ENCODE results near the gene ESRRG. TPM values are rescaled to one million over a fixed set of nuclear protein-coding genes. Genes with fewer than 3 reads are reported as not detected.

Gene ESRRG
- total RNA-seq, 3 donors from 2014 or later, result not detected

DNA sequence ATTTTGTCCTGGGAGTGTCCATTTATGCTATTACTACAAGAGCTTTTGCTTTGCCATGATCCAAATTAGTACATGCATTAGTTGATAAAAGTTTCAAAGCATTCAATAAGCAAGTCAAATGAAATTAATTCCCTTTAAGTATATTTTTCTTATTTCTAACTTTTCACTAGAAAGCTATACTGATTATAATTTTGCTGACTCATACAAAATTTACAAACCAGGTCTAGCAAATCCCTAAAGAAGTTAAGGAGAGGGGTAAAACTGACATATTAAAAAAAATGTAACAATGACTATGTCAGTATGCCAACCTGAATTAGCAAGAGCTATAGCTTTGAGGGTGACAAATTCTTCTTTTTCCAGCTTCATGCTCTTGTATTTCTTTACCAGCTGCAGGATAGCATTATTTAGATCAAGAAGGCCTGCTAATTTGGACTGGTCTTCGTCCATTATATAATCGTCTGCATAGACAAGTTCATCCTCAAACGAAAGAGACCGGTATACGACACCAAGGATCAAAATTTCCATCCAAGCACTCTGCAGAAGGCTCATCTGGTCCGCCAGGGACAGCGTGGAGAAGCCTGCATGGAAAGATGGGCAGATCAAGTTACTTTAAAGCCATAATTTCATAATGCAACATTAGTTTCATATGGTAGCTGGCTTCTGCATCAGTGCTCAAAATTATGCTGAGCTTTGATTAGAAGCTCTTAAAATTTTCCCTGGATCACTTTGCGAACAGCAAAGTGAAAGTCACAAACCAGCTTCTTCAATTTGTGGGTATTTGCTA, 204.2 kb downstream of the ESRRG start:
- H3K27me3 Mint-ChIP-seq (ENCODE audit: low read depth), result no peaks in the 10 kb centered on the region
- H3K4me1 Mint-ChIP-seq (ENCODE audit: low read depth), result no peaks in the 10 kb centered on the region
- no peak for ATAC-seq
- H3K4me3 Mint-ChIP-seq, result no peak overlapping the region
- H3K9me3 Mint-ChIP-seq, result peaks cover 4% of the 10 kb centered on the region
- DNase-seq, result no peak
- no peaks in the 10 kb centered on the region for H3K36me3 Mint-ChIP-seq (ENCODE audit: insufficient read depth)

DNA sequence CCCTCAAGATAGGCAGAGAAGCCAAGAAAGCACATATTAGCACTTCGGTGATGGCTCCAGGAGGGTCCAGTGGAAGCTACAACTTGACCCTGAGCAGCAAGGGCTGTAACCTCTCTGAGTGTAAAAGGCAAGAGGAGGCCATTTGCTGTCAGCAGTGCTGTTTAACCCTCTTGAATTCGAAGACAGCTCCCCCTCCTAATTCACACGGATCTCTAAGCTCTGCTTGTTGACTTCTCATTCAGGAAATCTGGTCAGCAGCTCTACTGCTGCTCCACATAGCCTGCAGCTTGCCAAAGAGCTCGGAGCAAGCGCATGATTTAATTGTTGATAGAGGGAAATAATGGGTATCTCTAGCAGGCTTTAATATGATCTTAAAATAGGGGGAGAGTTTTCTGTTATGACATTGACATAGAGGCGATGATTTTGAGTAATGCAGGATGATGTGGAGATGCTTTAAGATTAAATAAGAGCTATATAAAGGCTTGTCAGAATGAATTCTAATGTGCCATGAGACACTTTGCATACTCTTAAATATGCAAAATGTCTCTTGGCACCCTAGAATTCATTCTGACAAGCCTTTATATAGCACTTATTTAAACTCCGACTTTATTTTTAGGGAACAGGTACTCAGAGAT, 220.6 kb downstream of the ESRRG start:
- H3K9me3 Mint-ChIP-seq, result peaks cover 3% of the 10 kb centered on the region
- ATAC-seq (no peak), DNase-seq (no peak)
- no peaks in the 10 kb centered on the region for H3K27me3 Mint-ChIP-seq (ENCODE audit: low read depth)
- no peaks in the 10 kb centered on the region for H3K4me1 Mint-ChIP-seq (ENCODE audit: low read depth)
- no peaks in the 10 kb centered on the region for H3K36me3 Mint-ChIP-seq (ENCODE audit: insufficient read depth)
- no peak overlapping the region for H3K4me3 Mint-ChIP-seq

DNA sequence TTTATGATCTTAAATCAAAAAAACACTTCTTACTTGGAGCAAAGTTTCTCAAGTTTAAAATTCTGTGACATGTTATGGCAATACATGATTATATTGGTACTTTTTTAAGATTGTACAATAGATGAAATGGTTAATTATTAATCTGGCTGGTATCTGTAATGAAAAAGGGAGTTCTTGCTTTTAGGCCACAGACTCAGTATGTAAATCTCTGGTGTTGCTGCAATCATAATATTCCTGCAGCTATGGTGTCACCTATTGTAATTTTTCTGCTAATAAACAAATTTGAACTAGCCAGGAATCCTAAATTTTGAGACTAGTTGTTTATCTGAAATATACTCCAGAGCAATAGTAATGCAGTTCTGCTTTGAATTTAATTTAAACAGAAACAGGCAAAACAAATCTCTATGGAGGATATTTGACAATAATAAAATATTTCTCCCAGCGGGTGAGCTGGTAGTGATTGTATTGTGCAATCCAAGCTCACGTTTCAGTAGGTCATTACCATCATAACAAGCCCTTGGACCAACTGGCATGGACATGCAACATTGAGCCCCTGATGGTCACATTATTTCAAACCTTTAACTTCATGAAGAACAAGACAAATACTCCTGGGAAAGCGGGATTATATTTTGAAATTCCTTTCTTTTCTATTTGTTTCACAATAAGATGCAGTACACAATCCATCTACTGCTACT, 222.8 kb downstream of the ESRRG start:
- Mint-ChIP-seq H3K4me1 (ENCODE audit: low read depth) (no peaks in the 10 kb centered on the region), H3K9me3 (peaks cover 3% of the 10 kb centered on the region), H3K27me3 (ENCODE audit: low read depth) (no peaks in the 10 kb centered on the region), H3K4me3 (no peak overlapping the region), H3K36me3 (ENCODE audit: insufficient read depth) (no peaks in the 10 kb centered on the region)
- DNase-seq (no peak), ATAC-seq (no peak)

DNA sequence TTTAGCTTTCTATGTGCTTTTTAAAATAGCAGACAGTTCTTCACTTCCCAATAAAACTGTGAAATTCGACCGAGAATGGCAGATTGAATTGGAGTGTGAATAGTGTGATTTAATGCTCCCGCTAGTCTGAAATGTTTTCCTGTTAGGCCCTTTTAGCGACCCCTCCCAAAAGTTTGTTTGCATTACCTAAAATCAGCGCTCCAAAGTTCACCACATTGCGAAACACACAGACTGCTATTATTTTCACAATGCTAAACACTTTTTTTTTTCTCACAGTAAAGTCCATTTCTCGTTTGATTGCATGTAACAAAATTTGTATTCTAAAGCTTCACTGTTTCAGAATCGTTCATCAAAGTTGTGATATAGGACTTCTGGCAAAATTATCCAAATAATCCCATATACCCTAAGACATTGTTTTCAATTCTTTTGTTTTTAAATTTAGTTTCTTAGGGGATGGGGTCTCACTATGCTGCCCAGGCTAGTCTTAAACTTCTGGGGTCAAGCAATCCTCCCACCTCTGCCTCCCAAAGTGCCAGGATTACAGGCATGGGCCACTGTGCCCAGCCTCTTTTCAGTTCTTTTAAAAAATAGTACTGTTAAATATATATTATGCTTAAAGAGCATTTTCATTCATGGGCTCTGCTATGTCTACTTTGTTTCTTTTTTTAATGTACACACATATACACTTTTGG, 223.5 kb downstream of the ESRRG start:
- Mint-ChIP-seq H3K4me1 (ENCODE audit: low read depth) (no peaks in the 10 kb centered on the region), H3K9me3 (peaks cover 3% of the 10 kb centered on the region), H3K36me3 (ENCODE audit: insufficient read depth) (no peaks in the 10 kb centered on the region), H3K27me3 (ENCODE audit: low read depth) (no peaks in the 10 kb centered on the region), H3K4me3 (no peak overlapping the region)
- ATAC-seq, result no peak
- no peak for DNase-seq

DNA sequence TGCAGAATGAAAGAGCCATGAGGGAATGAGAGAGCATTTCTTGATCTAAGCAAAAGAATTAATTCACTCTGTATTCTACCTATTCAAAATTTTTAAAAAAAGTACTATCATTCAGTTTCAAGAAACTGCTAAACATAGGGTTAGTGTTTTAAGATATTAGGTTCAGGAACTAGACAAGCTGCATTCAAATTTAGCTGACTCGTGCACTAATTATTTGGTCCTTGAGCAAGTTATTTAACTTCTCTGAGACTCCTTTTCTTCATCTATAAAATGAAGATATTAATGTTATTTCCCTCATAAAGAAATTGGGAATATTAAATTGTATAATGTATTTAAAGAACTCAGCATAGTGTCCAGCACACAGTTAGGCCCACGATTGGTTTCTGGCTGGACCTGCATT, 225.0 kb downstream of the ESRRG start:
- no peak overlapping the region for H3K4me3 Mint-ChIP-seq
- no peaks in the 10 kb centered on the region for H3K36me3 Mint-ChIP-seq (ENCODE audit: insufficient read depth)
- H3K4me1 Mint-ChIP-seq (ENCODE audit: low read depth), result no peaks in the 10 kb centered on the region
- DNase-seq (no peak), ATAC-seq (no peak)
- H3K9me3 Mint-ChIP-seq, result peaks cover 3% of the 10 kb centered on the region
- no peaks in the 10 kb centered on the region for H3K27me3 Mint-ChIP-seq (ENCODE audit: low read depth)

DNA sequence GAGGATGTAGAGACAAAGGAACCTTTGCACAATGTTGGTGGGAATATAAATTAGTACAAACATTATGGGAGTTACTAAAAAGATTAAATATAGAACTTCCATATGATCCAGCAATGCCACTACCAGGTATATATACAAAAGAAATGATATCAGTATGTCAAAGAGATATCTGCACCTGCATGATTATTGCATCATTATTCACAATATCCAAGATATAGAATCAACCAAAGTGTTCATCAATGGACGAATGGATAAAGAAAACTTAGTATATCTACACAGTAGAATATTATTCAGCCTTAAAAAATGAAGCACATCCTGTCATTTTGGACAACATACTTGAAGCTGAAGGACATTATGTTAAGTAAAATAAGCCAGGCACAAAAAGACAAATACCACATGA, 238.2 kb downstream of the ESRRG start:
- no peak for ATAC-seq
- Mint-ChIP-seq H3K4me3 (no peak overlapping the region), H3K4me1 (ENCODE audit: low read depth) (no peaks in the 10 kb centered on the region), H3K27me3 (ENCODE audit: low read depth) (no peaks in the 10 kb centered on the region), H3K9me3 (peaks cover 14% of the 10 kb centered on the region), H3K36me3 (ENCODE audit: insufficient read depth) (no peaks in the 10 kb centered on the region)
- DNase-seq, result no peak

DNA sequence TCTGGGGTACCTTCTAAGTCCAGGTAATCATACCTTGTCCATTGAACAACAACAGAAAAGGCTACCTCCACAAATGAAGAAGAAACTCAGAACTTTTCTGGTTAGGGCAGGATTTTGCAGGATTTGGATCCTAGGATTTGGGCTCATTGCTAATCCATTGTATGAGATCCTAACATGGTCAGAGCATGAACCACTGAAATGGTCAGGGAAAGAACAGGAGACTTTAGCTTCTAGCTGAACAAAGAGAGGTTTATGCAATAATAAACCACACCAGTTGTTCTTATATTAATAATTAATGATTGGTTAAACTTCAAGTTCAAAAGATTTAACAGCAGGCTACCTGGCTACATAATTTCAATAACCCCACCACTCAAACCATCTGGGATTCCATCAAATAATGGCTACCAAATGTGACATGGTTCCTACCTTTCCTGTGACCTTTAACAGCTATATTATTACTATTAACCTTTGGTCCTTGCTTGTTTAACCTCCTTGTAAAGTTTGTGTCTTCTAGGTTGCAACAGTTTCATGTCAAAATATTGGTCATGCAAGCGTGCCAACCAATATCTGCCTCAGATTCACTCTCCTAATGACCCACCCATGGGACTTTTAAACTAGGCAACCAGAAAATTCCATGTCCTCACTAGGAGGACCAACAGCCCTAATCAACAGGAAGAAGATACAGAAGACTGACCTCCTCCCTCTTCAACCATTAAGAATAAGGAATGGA, 239.4 kb downstream of the ESRRG start:
- no peak for DNase-seq
- Mint-ChIP-seq H3K27me3 (ENCODE audit: low read depth) (no peaks in the 10 kb centered on the region), H3K4me1 (ENCODE audit: low read depth) (no peaks in the 10 kb centered on the region), H3K4me3 (no peak overlapping the region), H3K36me3 (ENCODE audit: insufficient read depth) (no peaks in the 10 kb centered on the region), H3K9me3 (peaks cover 14% of the 10 kb centered on the region)
- ATAC-seq, result no peak

DNA sequence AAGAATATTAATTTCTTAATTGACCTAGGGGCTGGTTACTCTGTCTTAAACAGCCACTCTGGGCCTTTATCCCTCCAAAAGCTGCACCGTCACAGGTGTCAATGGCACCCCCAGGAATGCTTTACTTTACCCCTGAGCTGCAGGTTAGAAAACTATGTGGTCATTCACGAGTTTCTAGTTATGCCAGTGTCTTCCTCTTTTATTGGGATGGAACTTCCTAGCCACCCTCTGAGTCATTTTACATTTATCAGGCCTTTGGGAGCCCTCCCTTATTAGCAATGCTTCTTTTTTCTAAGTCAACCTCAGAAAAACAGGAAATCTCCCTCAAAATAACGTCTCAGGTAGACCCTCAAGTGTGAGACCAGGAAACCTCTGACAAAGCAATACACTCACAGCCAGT, 240.6 kb downstream of the ESRRG start:
- Mint-ChIP-seq H3K27me3 (ENCODE audit: low read depth) (no peaks in the 10 kb centered on the region), H3K4me3 (no peak overlapping the region), H3K9me3 (peaks cover 14% of the 10 kb centered on the region), H3K4me1 (ENCODE audit: low read depth) (no peaks in the 10 kb centered on the region), H3K36me3 (ENCODE audit: insufficient read depth) (no peaks in the 10 kb centered on the region)
- no peak for DNase-seq
- ATAC-seq, result no peak

DNA sequence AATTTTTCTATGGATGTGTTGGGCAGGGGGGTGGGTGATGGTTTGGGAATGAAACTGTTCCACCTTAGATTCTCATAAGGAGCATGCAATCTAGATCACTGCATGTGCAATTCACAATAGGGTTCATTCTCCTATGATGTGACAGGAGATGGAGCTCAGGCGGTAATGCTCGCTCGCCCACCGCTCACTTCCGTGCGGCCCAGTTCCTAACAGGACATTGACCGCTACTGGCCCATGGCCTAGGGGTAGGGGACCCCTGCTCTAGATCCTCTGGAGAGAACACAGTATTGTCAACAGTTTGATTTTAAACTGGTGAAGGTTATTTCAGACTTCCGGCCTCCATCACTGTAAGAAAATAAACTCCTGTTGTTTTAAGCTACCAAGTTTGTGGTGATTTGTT, 245.0 kb downstream of the ESRRG start:
- ATAC-seq (no peak), DNase-seq (no peak)
- H3K27me3 Mint-ChIP-seq (ENCODE audit: low read depth), result no peaks in the 10 kb centered on the region
- H3K9me3 Mint-ChIP-seq, result peaks cover 30% of the 10 kb centered on the region
- H3K4me3 Mint-ChIP-seq, result no peak overlapping the region
- no peaks in the 10 kb centered on the region for H3K4me1 Mint-ChIP-seq (ENCODE audit: low read depth)
- no peaks in the 10 kb centered on the region for H3K36me3 Mint-ChIP-seq (ENCODE audit: insufficient read depth)

DNA sequence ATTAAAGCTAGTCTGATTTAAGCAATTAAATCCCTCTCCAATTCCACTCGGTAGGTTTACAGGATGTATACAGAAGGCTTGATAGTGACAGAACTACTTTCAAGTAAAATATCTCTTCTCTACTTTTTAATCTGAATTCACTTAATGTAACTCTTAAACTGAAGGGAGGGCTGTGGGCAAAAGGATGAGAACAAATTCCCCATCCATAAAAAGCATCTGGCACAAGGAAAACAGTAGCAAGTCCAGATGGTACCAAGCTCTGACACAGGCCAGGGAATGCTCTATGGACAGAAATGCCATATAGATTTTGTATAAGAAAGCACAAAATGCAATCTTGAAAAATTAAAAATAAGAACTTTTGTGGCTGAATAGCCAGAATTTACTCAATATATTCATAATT, 246.9 kb downstream of the ESRRG start:
- H3K4me3 Mint-ChIP-seq, result no peak overlapping the region
- ATAC-seq, result no peak
- H3K36me3 Mint-ChIP-seq (ENCODE audit: insufficient read depth), result no peaks in the 10 kb centered on the region
- no peaks in the 10 kb centered on the region for H3K4me1 Mint-ChIP-seq (ENCODE audit: low read depth)
- no peak for DNase-seq
- no peaks in the 10 kb centered on the region for H3K27me3 Mint-ChIP-seq (ENCODE audit: low read depth)
- H3K9me3 Mint-ChIP-seq, result peaks cover 25% of the 10 kb centered on the region

DNA sequence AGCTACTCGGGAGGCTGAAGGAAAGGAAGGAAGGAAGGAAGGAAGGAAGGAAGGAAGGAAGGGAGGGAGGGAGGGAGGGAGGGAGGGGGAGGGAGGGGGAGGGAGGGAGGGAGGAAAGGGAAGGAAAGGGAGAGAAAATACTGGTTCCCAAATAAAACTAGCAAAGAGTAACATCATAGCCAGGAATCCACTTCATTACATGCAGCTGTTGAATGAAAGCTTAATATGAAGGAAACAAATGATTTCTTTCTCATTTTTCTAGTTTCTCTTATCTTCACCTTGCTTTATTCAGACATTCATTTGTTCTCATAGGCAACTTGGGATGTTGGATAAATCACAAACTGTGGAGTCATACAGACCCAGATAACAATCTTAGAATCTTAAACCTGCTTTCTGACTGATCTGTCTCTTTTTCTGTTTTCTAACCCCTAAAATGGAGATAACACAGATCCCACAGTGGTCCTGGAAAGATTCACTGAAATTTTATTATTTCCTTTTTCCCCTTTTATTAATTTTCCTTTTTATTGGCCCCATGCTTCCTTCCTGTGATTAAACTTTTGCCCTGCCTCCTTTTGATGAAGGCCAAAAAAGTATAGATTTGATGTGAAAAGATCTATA, 247.5 kb downstream of the ESRRG start:
- Mint-ChIP-seq H3K9me3 (peaks cover 21% of the 10 kb centered on the region), H3K4me3 (no peak overlapping the region), H3K36me3 (ENCODE audit: insufficient read depth) (no peaks in the 10 kb centered on the region), H3K27me3 (ENCODE audit: low read depth) (no peaks in the 10 kb centered on the region), H3K4me1 (ENCODE audit: low read depth) (no peaks in the 10 kb centered on the region)
- DNase-seq (no peak), ATAC-seq (no peak)

DNA sequence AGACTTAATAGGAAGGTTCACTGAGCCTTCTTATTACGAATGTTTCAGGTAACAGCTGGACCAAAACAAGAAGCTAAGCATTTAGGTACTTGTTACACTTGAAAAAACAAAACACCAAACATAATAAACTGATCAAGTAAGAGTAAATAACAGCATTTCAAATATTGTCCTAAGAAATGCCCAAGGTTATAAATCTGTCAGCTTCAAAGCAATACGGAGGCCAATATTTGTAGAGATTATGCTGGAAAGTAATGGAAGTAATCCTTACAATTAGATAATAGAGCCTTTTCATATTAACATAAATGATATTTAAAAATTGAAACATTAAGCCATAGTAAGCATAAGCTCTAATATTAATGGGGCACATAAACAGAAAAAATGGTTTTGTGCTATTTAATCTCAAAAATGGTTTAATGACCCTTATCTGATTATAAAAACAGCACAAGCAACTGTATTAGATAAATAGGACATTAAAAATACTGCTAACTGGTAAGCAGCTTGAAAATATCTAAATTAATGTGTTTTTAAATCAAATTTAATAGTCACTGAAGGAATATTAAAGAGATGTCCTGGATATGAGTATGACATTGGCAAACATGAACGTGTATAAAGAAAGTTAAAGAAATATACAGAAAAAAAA, 256.9 kb downstream of the ESRRG start:
- no peaks in the 10 kb centered on the region for H3K4me1 Mint-ChIP-seq (ENCODE audit: low read depth)
- no peak for ATAC-seq
- H3K27me3 Mint-ChIP-seq (ENCODE audit: low read depth), result no peaks in the 10 kb centered on the region
- no peak for DNase-seq
- no peaks in the 10 kb centered on the region for H3K36me3 Mint-ChIP-seq (ENCODE audit: insufficient read depth)
- peaks cover 18% of the 10 kb centered on the region for H3K9me3 Mint-ChIP-seq
- no peak overlapping the region for H3K4me3 Mint-ChIP-seq

DNA sequence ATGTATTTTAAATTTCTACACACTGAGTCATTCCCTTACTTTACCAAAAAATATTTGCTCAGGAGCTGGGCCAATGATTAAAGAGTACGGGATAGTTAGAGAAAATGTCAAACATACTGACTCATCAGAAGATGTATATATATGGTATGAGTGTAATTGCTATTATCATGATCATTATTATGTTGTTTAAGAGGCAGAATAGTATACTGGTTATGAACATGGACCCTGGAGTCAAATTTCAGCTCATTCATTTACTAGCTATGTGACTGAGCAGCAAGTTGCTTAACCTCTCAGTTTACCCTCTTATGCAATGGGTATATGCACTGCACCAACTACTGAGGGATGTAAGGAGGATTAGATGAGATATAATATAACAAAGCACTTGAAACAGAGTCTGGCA, 258.7 kb downstream of the ESRRG start:
- ATAC-seq (no peak), DNase-seq (no peak)
- Mint-ChIP-seq H3K9me3 (peaks cover 20% of the 10 kb centered on the region), H3K27me3 (ENCODE audit: low read depth) (no peaks in the 10 kb centered on the region), H3K4me3 (no peak overlapping the region), H3K4me1 (ENCODE audit: low read depth) (no peaks in the 10 kb centered on the region), H3K36me3 (ENCODE audit: insufficient read depth) (no peaks in the 10 kb centered on the region)
